ENCODE measurements around the gene TMEM178B. TPM values are rescaled to one million over a fixed set of nuclear protein-coding genes. Genes with fewer than 3 reads are reported as not detected.
"Not testable (repeated sequence)": the region's sequence is repeated elsewhere in the genome, so short reads cannot be mapped to it uniquely, and the experiment has no call there.

Gene TMEM178B
- total and polyA plus RNA-seq, 9 donors = 0.40 to 1.1 (median 0.58) TPM

DNA sequence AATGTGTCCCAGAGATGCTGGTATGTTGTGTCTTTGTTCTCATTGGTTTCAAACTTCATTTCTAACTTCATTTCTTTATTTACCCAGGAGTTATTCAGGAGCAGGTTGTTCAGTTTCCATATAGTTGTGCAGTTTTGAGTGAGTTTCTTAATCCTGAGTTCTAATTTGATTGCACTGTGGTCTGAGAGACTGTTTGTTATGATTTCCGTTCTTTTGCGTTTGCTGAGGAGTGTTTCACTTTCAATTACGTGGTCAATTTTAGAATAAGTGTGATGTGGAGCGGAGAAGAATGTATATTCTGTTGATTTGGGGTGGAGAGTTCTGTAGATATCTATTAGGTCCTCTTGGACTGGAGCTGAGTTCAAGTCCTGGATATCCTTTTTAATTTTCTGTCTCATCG is 103.3 kb downstream of the TMEM178B start:
- WGBS (ENCODE audit: insufficient coverage) = no CpG with 5 or more reads among the region's 5 CpGs
- not testable (repeated sequence) for H3K9me3 ChIP-seq (replicated peaks; ENCODE audit: control insufficient read depth, low read depth, low read length); DNase-seq; H3K27me3 ChIP-seq (ENCODE audit: control insufficient read depth, insufficient read depth, low read length); H3K4me3 ChIP-seq (ENCODE audit: low read length); H3K36me3 ChIP-seq (ENCODE audit: control insufficient read depth, insufficient read depth, low read length); H3K4me1 ChIP-seq (ENCODE audit: control insufficient read depth, insufficient read depth, low read length); H3K27ac ChIP-seq (ENCODE audit: low read length)

DNA sequence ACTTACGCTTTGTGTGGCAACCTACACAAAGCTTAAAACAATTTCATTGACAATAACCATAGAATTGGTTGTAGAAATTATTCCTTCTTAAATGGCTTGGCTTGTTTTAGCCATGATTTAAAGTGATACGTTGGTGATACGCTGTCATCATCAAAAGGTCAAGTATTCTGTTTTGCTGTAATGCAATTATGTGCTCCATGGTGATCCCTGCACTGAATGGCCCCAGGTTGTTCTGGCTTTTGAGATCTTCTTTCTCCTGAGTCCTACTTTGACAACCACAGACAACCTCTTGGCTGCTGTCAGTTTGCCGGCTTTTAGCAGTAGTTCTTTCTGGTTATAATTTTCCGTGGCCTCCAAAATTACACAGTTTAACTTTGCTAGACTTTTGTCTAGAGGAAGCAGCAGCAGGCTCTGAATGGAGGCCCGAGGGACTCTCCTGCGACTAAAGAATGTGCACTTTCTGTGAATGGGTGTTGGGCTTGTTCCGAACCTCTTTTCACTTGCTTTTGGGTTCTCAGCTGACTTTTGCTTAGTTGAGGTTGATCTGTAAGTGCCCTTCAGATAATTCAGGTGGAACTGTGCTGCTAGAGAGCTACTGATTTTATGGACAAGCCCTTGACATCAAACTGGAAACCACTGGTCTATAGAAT is 104.7 kb downstream of the TMEM178B start:
- no peak for DNase-seq
- Histone ChIP-seq H3K27ac (ENCODE audit: low read length) (no peak overlapping the region), H3K27me3 (ENCODE audit: control insufficient read depth, insufficient read depth, low read length) (no peaks in the 10 kb centered on the region), H3K4me1 (ENCODE audit: control insufficient read depth, insufficient read depth, low read length) (no peaks in the 10 kb centered on the region), H3K4me3 (ENCODE audit: low read length) (no peak overlapping the region), H3K36me3 (ENCODE audit: control insufficient read depth, insufficient read depth, low read length) (no peaks in the 10 kb centered on the region), H3K9me3 (replicated peaks; ENCODE audit: control insufficient read depth, low read depth, low read length) (no peaks in the 10 kb centered on the region)
- WGBS (ENCODE audit: insufficient coverage) = 67% methylated on average over 4 of the region's 8 CpGs

DNA sequence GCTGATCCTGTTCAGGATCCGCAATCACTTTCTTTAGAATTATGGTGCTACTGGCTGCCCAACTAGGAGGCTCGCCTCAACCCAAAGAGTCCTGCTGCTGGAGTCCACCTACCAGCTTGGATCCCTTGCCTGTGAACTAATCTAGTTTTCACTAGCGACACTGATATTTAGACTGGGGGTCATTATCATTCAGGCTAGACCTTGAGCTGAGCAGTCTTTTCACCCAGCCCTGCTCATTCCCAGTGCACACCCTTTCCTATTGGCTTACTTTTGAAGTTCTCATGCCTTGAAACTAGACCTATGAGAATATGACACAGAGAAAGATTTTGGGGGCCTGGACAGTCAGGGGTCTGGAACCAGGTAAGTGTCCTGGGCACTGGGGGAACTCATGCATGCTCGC is 107.9 kb downstream of the TMEM178B start:
- 93% methylated on average over 4 of the region's 4 CpGs for whole genome bisulfite sequencing (ENCODE audit: insufficient coverage)

DNA sequence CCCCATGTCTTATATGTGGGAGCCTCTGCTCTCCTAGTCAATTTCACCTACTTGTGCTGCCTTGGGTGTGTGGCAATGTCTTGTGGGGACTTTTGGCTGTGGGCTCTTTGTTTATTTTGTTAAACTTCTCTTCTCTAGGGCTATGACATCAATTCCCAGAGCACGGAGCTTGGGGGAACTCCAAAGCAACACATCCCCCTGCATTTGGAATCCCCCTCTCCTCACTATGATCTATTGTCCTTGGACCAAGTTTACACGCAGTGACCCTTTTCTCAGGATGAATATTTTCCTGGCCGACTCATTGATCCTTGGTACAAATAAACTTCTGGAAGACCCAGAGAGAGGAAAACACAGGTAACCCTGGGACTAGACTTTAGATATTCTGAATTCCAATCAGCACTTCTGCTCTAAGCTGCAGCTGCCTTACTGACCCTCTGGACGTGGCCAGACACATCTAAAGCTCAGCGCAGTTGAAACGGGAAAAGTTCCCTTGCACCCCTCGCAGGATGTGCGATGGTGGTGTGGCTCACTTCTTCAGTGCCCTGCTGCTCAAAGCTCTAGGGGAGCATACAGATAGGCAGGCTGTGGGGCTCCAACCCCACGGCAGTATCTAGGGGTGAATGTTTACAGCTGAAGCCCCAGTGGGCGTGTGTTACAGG is 110.8 kb downstream of the TMEM178B start:
- Histone ChIP-seq H3K36me3 (ENCODE audit: control insufficient read depth, insufficient read depth, low read length) (no peaks in the 10 kb centered on the region), H3K9me3 (replicated peaks; ENCODE audit: control insufficient read depth, low read depth, low read length) (no peaks in the 10 kb centered on the region), H3K27me3 (ENCODE audit: control insufficient read depth, insufficient read depth, low read length) (no peaks in the 10 kb centered on the region), H3K4me1 (ENCODE audit: control insufficient read depth, insufficient read depth, low read length) (no peaks in the 10 kb centered on the region), H3K27ac (ENCODE audit: low read length) (no peak overlapping the region), H3K4me3 (ENCODE audit: low read length) (no peak overlapping the region)
- DNase-seq = no peak
- WGBS (ENCODE audit: insufficient coverage) = 74% methylated on average over 7 of the region's 10 CpGs

More for the DNA sequence above, 107.9 kb downstream of the TMEM178B start:
- DNase-seq = no peak
- Histone ChIP-seq H3K4me3 (ENCODE audit: low read length) (no peak overlapping the region), H3K27me3 (ENCODE audit: control insufficient read depth, insufficient read depth, low read length) (no peaks in the 10 kb centered on the region), H3K9me3 (replicated peaks; ENCODE audit: control insufficient read depth, low read depth, low read length) (no peaks in the 10 kb centered on the region), H3K27ac (ENCODE audit: low read length) (no peak overlapping the region), H3K4me1 (ENCODE audit: control insufficient read depth, insufficient read depth, low read length) (no peaks in the 10 kb centered on the region), H3K36me3 (ENCODE audit: control insufficient read depth, insufficient read depth, low read length) (no peaks in the 10 kb centered on the region)

DNA sequence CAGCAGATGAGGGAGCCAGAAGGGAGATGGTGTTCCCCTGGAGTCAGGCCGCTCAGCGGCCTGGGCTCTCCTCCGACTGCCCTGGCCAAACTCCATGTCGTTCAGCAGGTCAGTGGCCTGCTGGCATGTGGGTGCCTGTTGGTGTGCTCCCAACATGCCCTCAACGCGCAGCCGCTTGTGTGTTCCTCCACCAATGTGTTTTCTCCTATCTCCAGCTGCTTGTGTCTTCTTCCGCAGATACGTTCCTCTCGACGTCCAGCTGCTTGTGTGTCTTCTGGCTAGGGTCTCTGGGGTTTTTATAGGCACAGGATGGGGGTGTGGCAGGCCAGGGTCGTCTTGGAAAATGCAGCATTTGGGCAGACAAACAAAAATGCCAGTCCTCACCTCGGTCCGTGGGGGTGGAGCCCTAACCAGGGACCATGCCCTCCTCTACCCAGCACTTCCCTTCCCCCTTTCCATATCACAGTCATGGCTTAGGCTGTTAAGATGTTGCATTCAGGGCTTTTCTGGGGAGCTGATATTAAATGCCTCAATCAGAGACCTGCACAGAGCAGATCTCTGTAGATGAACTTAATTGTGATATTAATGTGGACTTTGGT is 111.6 kb downstream of the TMEM178B start:
- Histone ChIP-seq H3K4me1 (ENCODE audit: control insufficient read depth, insufficient read depth, low read length) (no peaks in the 10 kb centered on the region), H3K4me3 (ENCODE audit: low read length) (no peak overlapping the region), H3K9me3 (replicated peaks; ENCODE audit: control insufficient read depth, low read depth, low read length) (no peaks in the 10 kb centered on the region), H3K36me3 (ENCODE audit: control insufficient read depth, insufficient read depth, low read length) (no peaks in the 10 kb centered on the region), H3K27me3 (ENCODE audit: control insufficient read depth, insufficient read depth, low read length) (no peaks in the 10 kb centered on the region), H3K27ac (ENCODE audit: low read length) (no peak overlapping the region)
- WGBS (ENCODE audit: insufficient coverage) = 83% methylated on average over 4 of the region's 14 CpGs
- DNase-seq = no peak

DNA sequence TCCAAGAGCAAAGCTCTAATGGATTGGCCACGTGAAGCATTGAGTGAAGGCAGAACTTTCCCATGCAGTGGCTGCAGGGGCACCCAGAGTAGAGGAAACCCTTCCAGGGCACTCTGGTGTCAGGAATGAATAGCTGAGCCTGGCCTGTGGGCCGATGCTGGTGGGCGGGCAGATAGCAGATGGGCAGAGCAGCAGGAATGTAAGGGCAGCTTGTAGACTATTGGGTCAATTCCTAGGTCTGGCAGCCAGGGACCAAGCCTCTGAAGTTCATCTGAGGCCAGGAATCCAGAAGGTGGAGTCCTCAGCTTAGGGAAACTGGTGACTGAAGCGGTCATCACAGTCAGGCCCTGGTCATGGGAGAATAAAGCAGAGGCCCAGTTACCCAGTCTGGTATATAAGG is 115.4 kb downstream of the TMEM178B start:
- Histone ChIP-seq H3K27me3 (ENCODE audit: control insufficient read depth, insufficient read depth, low read length) (no peaks in the 10 kb centered on the region), H3K9me3 (replicated peaks; ENCODE audit: control insufficient read depth, low read depth, low read length) (no peaks in the 10 kb centered on the region), H3K27ac (ENCODE audit: low read length) (no peak overlapping the region), H3K36me3 (ENCODE audit: control insufficient read depth, insufficient read depth, low read length) (no peaks in the 10 kb centered on the region), H3K4me3 (ENCODE audit: low read length) (no peak overlapping the region), H3K4me1 (ENCODE audit: control insufficient read depth, insufficient read depth, low read length) (no peaks in the 10 kb centered on the region)
- WGBS (ENCODE audit: insufficient coverage) = 87% methylated on average over 4 of the region's 4 CpGs
- no peak for DNase-seq

DNA sequence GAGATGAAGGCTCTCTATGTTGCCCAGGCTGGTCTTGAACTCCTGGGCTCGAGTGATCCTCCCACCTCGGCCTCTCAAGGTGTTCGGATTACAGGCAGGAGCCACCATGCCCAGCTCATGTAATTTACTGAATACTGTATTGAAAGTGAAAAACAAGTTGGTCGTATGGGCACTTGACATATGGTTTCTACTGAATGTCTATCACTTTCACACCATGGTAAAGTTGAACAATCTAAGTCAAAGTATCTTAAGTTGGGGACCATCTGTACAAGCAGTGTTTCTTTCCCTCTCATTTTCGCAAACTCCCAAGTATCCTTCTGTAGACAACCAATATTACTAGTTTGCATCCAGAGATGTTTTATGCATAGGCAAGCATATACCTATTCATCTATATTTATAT is 116.6 kb downstream of the TMEM178B start:
- H3K36me3 ChIP-seq (ENCODE audit: control insufficient read depth, insufficient read depth, low read length) = no peaks in the 10 kb centered on the region
- no CpG with 5 or more reads among the region's 5 CpGs for WGBS (ENCODE audit: insufficient coverage)
- no peaks in the 10 kb centered on the region for H3K4me1 ChIP-seq (ENCODE audit: control insufficient read depth, insufficient read depth, low read length)
- H3K4me3 ChIP-seq (ENCODE audit: low read length) = no peak overlapping the region
- no peak overlapping the region for H3K27ac ChIP-seq (ENCODE audit: low read length)
- H3K27me3 ChIP-seq (ENCODE audit: control insufficient read depth, insufficient read depth, low read length) = no peaks in the 10 kb centered on the region
- no peaks in the 10 kb centered on the region for H3K9me3 ChIP-seq (replicated peaks; ENCODE audit: control insufficient read depth, low read depth, low read length)
- no peak for DNase-seq

DNA sequence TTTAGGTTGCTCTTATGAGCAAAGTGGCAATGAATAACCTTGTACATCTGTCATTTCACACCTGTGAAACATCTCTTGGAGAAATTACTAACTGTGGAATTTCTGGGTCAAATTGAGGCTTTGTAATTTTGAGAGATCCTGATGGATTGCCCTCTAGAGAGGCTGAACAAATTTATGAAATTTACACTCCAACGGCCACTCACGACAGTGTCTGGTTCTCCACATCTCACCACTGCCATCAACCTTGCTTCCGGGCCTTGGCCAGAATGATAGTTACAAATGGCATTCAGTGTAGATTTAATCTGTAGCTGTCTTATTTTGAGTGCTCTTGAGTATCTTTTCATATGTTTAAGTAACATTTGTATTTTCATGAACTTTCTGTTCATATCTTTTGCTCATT is 117.4 kb downstream of the TMEM178B start:
- no peaks in the 10 kb centered on the region for H3K36me3 ChIP-seq (ENCODE audit: control insufficient read depth, insufficient read depth, low read length)
- no CpG with 5 or more reads among the region's 3 CpGs for WGBS (ENCODE audit: insufficient coverage)
- H3K4me1 ChIP-seq (ENCODE audit: control insufficient read depth, insufficient read depth, low read length) = no peaks in the 10 kb centered on the region
- DNase-seq = no peak
- H3K9me3 ChIP-seq (replicated peaks; ENCODE audit: control insufficient read depth, low read depth, low read length) = no peaks in the 10 kb centered on the region
- H3K27ac ChIP-seq (ENCODE audit: low read length) = no peak overlapping the region
- no peaks in the 10 kb centered on the region for H3K27me3 ChIP-seq (ENCODE audit: control insufficient read depth, insufficient read depth, low read length)
- no peak overlapping the region for H3K4me3 ChIP-seq (ENCODE audit: low read length)

DNA sequence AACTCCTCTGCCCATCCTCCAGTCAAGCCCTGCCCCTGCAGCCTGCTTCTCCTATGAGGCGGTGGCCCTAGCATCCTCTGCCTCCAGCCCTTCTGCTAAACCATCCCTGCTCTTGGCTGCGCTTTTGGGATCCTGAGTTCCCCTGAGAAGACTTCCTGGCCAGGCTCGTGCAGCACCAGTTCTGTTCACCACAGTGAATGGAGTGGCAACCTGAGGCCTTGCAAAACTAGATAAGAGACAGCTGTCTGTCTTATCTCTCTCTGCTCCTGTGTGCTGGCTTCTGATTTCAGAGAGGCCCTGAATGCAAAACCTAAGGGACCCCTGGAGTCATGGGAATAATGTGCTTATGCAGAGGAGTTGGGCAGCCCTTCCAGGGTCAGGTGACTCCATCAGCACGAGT is 119.2 kb downstream of the TMEM178B start:
- Histone ChIP-seq H3K9me3 (replicated peaks; ENCODE audit: control insufficient read depth, low read depth, low read length) (no peaks in the 10 kb centered on the region), H3K27me3 (ENCODE audit: control insufficient read depth, insufficient read depth, low read length) (no peaks in the 10 kb centered on the region), H3K4me3 (ENCODE audit: low read length) (no peak overlapping the region), H3K36me3 (ENCODE audit: control insufficient read depth, insufficient read depth, low read length) (no peaks in the 10 kb centered on the region), H3K4me1 (ENCODE audit: control insufficient read depth, insufficient read depth, low read length) (no peaks in the 10 kb centered on the region), H3K27ac (ENCODE audit: low read length) (no peak overlapping the region)
- DNase-seq = no peak
- WGBS (ENCODE audit: insufficient coverage) = 75% methylated on average over 3 of the region's 4 CpGs

DNA sequence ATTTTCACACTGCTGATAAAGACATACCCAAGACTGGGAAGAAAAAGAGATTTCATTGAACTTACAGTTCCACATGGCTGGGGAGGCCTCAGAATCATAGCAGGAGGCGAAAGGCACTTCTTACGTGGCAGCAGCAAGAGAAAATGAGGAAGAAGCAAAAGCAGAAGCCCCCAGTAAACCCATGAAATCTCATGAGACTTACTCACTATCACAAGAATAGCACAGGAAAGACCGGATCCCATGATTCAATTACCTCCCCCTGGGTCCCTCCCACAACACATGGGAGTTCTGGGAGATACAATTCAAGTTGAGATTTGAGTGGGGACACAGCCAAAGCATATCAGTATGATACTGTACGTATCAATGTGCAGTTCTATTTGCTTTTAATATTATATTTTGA is 121.9 kb downstream of the TMEM178B start:
- H3K27ac ChIP-seq (ENCODE audit: low read length); H3K9me3 ChIP-seq (replicated peaks; ENCODE audit: control insufficient read depth, low read depth, low read length); H3K36me3 ChIP-seq (ENCODE audit: control insufficient read depth, insufficient read depth, low read length); DNase-seq; H3K27me3 ChIP-seq (ENCODE audit: control insufficient read depth, insufficient read depth, low read length); H3K4me3 ChIP-seq (ENCODE audit: low read length); H3K4me1 ChIP-seq (ENCODE audit: control insufficient read depth, insufficient read depth, low read length): not testable (repeated sequence)
- WGBS (ENCODE audit: insufficient coverage) = no CpG with 5 or more reads among the region's 4 CpGs
